K562 (cell line): ENCODE results near the gene GPC2. TPM values are rescaled to one million over a fixed set of nuclear protein-coding genes. Genes with fewer than 3 reads are reported as not detected.

Source experiments
- ATF1 ChIP-seq, 2 experiments: fragments of 450-650 bp in 1 of 2; IDR thresholded peaks; 2 replicates each; pipeline ENCODE4 v1.6.1; 2016; ENCODE audit warnings: missing compliant biosample characterization in 1 of 2, missing genetic modification characterization in 1 of 2
- CEBPB ChIP-seq: fragments of 450-650 bp; IDR thresholded peaks from 2 replicates; pipeline ENCODE4 v1.6.1; 2016; ENCODE audit warnings: missing genetic modification characterization, missing compliant biosample characterization
- ESRRB ChIP-seq: fragments of 250-450 bp; sonication (Bioruptor Pico); IDR thresholded peaks from 2 replicates; pipeline ENCODE4 v1.5.0; 2020; ENCODE audit warnings: mild to moderate bottlenecking, moderate library complexity, borderline replicate concordance
- HDAC8 ChIP-seq: fragments of 450-650 bp; IDR thresholded peaks from 2 replicates; pipeline ENCODE4 v1.6.1; 2016; ENCODE audit warnings: mild to moderate bottlenecking, missing genetic modification characterization, moderate library complexity, missing compliant biosample characterization
- HNRNPLL ChIP-seq: fragments of 200-400 bp; formaldehyde crosslinking; IDR thresholded peaks from 2 replicates; pipeline ENCODE4 v1.6.1; 2017; ENCODE audit warnings: low read length, low read depth, mild to moderate bottlenecking; ENCODE audit not compliant: poor library complexity, severe bottlenecking
- HNRNPUL1 ChIP-seq: fragments of 200-400 bp; formaldehyde crosslinking; IDR thresholded peaks from 2 replicates; pipeline ENCODE4 v1.6.1; 2017; ENCODE audit warnings: low read length
- IRF9 ChIP-seq: fragments of 450-650 bp; IDR thresholded peaks from 2 replicates; pipeline ENCODE4 v1.6.1; 2016; ENCODE audit warnings: missing biosample characterization, missing genetic modification characterization
- KLF16 ChIP-seq: IDR thresholded peaks from 2 replicates; pipeline ENCODE4 v1.6.1; 2016; ENCODE audit warnings: antibody characterized with exemption
- MLLT1 ChIP-seq, 2 experiments: fragments of 450-650 bp; IDR thresholded peaks; 2 replicates each; pipeline ENCODE4 v1.6.1; 2016
- NRF1 ChIP-seq, 2 experiments: fragments of 450-650 bp; IDR thresholded peaks in 1 of 2; conservative IDR thresholded peaks in 1 of 2; 2 replicates each; pipeline ENCODE4 v1.6.1; 2014; ENCODE audit warnings: mild to moderate bottlenecking in 2 of 2
- PKNOX1 ChIP-seq: fragments of 450-650 bp; IDR thresholded peaks from 2 replicates; pipeline ENCODE4 v1.6.1; 2016
- PPARD ChIP-seq: fragments of 250-450 bp; sonication (Bioruptor Pico); IDR thresholded peaks from 2 replicates; pipeline ENCODE4 v1.8.0; 2022; ENCODE audit warnings: inconsistent platforms, mild to moderate bottlenecking, moderate library complexity
- SIX5 ChIP-seq, 2 experiments: IDR thresholded peaks; 2 replicates each; pipeline ENCODE4 v1.6.1; 2011; ENCODE audit warnings: low read length in 2 of 2, borderline replicate concordance in 1 of 2, low read depth in 1 of 2, mild to moderate bottlenecking in 1 of 2, moderate library complexity in 1 of 2; ENCODE audit not compliant: insufficient read depth in 1 of 2
- SRSF1 ChIP-seq: fragments of 200-400 bp; formaldehyde crosslinking; IDR thresholded peaks from 2 replicates; pipeline ENCODE4 v1.6.1; 2017; ENCODE audit warnings: mild to moderate bottlenecking, low read depth, low read length, moderate library complexity
- TCF7L2 ChIP-seq: fragments of 150-350 bp; IDR thresholded peaks from 2 replicates; pipeline ENCODE4 v1.6.1; 2016; ENCODE audit warnings: low read depth, mild to moderate bottlenecking, low read length, moderate library complexity
- TGIF2 ChIP-seq: sonication (generic); formaldehyde crosslinking; IDR thresholded peaks from 2 replicates; pipeline ENCODE4 v1.8.1; 2022; ENCODE audit warnings: mild to moderate bottlenecking, missing genetic modification reagents, moderate library complexity
- THRAP3 ChIP-seq: fragments of 450-650 bp; IDR thresholded peaks from 2 replicates; pipeline ENCODE4 v1.6.1; 2016; ENCODE audit warnings: mild to moderate bottlenecking, inconsistent platforms, borderline replicate concordance
- U2AF1 ChIP-seq: fragments of 200-400 bp; formaldehyde crosslinking; optimal IDR thresholded peaks from 2 replicates; pipeline ENCODE3; 2017; ENCODE audit warnings: mild to moderate bottlenecking, low read depth, low read length, moderate library complexity
- XRCC5 ChIP-seq: fragments of 200-400 bp; formaldehyde crosslinking; IDR thresholded peaks from 2 replicates; pipeline ENCODE4 v1.6.1; 2017; ENCODE audit warnings: low read depth, mild to moderate bottlenecking, low read length
- ZNF134 ChIP-seq: fragments of 250-450 bp; sonication (Bioruptor Pico); conservative IDR thresholded peaks from 2 replicates; pipeline ENCODE4 v1.4.0; 2020
- ZNF253 ChIP-seq: fragments of 250-450 bp; sonication (Bioruptor Pico); conservative IDR thresholded peaks from 2 replicates; pipeline ENCODE4 v1.6.1; 2021; ENCODE audit warnings: mild to moderate bottlenecking
- ZNF274 ChIP-seq: IDR thresholded peaks from 2 replicates; pipeline ENCODE4 v1.6.1; 2011; ENCODE audit warnings: low read depth, mild to moderate bottlenecking, low read length, moderate library complexity, borderline replicate concordance
- ZNF398 ChIP-seq: fragments of 250-450 bp; sonication (Bioruptor Pico); IDR thresholded peaks from 2 replicates; pipeline ENCODE4 v1.8.0; 2021; ENCODE audit warnings: moderate library complexity, mild to moderate bottlenecking, inconsistent platforms
- ZNF561 ChIP-seq: fragments of 450-650 bp; formaldehyde crosslinking; conservative IDR thresholded peaks from 2 replicates; pipeline ENCODE4 v1.4.0; 2020; ENCODE audit warnings: mild to moderate bottlenecking, moderate library complexity
- ZNF77 ChIP-seq: fragments of 250-450 bp; sonication (Bioruptor Pico); IDR thresholded peaks from 2 replicates; pipeline ENCODE4 v1.5.0; 2020
- ZZZ3 ChIP-seq: fragments of 450-650 bp; IDR thresholded peaks from 2 replicates; pipeline ENCODE4 v1.6.1; 2016; ENCODE audit warnings: antibody characterized with exemption, mild to moderate bottlenecking, moderate library complexity
- polyA plus RNA-seq, 8 experiments: library from polyadenylated mRNA; depleted of rRNA in 4 of 8; stranded (reverse) in 5 of 8; unstranded in 3 of 8; fragments of >200 nt; fragmentation: Nextera tagmentation in 2 of 8; fragmentation: Illumina TruSeq in 1 of 8; extraction: Ambion mirVana in 2 of 8; extraction: Trizol in 1 of 8; gene quantifications; 2 replicates each; pipeline versions ENCODE4 v1.2.1 to v1.2.3, GENCODE V29; 2011 to 2014; ENCODE audit warnings: inconsistent platforms in 1 of 8, missing spikeins in 1 of 8
- total RNA-seq, 7 experiments: library from RNA; depleted of rRNA in 6 of 7; stranded (reverse); fragments of >200 nt in 6 of 7; fragmentation: Illumina TruSeq in 2 of 7; extraction: Trizol in 2 of 7; gene quantifications; 2 replicates each; pipeline versions ENCODE4 v1.2.1 to v1.2.3, GENCODE V29; 2011 to 2021; ENCODE audit warnings: low replicate concordance in 1 of 7

The GPC2 gene
- total and polyA plus RNA-seq, 9 of the 15 experiments (the other 6 are each of a cell fraction or from before 2014, with no cell fraction given), result 0.06 to 7.7 (median 1.4) TPM; not detected in 1

- TF ChIP-seq ZNF398 (CRISPR knock-in tag) (no peak), THRAP3 (no peak; the same call in 1 of the 2 replicates), ZNF253 (CRISPR knock-in tag) (no peak), HNRNPLL (no peak), PPARD (CRISPR knock-in tag) (no peak), NRF1 (conservative IDR thresholded peaks at IDR 0.05 in 1 of 2, IDR thresholded peaks at IDR 0.05 in 1 of 2) (no peak), TCF7L2 (no peak), XRCC5 (0 out of 2 replicates have a peak, but pooled peaks have one; percentile 13), HNRNPUL1 (no peak), IRF9 (tag) (peak; percentile 47; the same call in 1 of the 2 replicates), ZNF561 (no peak), HDAC8 (tag) (no peak), PKNOX1 (peak; percentile 76), MLLT1 (IDR thresholded peaks at IDR 0.05) (peak; percentile 96 to 97), ATF1 (CRISPR knock-in tag; IDR thresholded peaks at IDR 0.05) (no peak), ATF1 (tag; IDR thresholded peaks at IDR 0.05) (peak; percentile 84), SRSF1 (no peak), ZNF77 (CRISPR knock-in tag) (no peak), KLF16 (no peak), CEBPB (tag) (no peak), ZNF274 (no peak), ZNF134 (CRISPR knock-in tag) (no peak), TGIF2 (no peak), ZZZ3 (no peak), SIX5 (IDR thresholded peaks at IDR 0.05; ENCODE audit: borderline replicate concordance in 1 of 2, insufficient read depth in 1 of 2, low read depth in 1 of 2, low read length in 2 of 2) (no peak), U2AF1 (no peak), ESRRB (CRISPR knock-in tag) (no peak)
These were observed 9.3 kb downstream of the GPC2 start (continued) for GRCh38 chr7:100167912-100168323.
